ENCODE measurements around the gene MSI2.

Gene MSI2

DNA sequence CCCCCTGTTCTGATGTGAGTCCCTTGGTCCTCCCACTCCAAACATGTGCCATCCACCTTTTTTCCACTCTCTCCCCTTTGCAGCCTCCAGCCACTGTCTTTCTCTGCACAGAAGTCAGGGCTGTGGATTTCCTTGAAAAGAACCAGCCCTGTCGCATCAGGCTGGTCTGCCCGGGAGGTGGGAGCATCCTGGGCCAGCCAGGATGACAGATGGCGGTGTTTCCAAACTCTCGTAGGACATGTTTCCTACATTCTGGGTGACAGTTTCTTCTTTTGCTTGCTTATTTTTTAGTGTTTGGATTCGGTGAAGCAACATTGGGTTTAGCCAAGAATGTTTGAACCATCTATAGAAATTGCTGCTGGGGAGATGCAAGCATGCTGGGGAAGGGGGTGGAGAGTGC is 388.0 kb downstream of the MSI2 start:
- no peak for DNase-seq (ENCODE audit: low read depth)

DNA sequence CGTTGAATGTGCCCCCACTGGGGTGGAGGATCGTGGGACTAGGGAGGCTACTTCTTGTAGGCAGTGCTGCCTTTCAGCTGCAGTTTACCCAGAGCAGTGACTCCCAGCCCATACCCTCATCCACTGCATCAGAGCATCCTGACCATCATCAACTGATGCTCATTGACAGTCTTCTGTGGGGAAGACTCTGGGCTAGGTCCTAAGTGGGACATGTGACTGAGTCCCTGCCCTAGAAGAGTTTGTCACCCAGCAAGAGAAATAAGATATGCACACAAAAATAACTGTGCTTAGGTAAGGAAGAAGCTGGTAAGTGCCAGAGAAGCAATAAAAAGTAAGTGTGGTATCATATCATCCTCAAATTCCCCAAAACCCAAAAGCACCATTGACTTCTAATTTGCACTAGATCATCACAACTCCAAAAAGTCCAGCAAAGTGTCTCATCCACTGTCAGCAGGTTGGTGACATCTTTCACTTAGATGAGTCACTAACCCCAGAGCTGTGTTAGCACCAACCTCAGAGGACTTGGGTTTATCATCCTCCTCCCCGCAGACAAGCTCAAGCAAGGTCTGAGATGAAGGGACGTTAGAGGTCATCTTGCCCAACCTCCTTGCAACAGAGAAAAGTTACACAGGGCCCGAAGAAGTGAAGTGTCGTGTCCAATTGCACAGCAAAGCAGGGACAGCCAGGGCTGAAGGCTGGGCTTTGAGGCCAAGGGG is 389.8 kb downstream of the MSI2 start:
- DNase-seq (ENCODE audit: low read depth), result no peak

GRCh38 chr17:57648720-57649119 is 392.4 kb downstream of the MSI2 start:
- DNase-seq (ENCODE audit: low read depth), result no peak

- DNase-seq (ENCODE audit: low read depth), result no peak
Observed at GRCh38 chr17:57649191-57649590, 392.9 kb downstream of the MSI2 start.

DNA sequence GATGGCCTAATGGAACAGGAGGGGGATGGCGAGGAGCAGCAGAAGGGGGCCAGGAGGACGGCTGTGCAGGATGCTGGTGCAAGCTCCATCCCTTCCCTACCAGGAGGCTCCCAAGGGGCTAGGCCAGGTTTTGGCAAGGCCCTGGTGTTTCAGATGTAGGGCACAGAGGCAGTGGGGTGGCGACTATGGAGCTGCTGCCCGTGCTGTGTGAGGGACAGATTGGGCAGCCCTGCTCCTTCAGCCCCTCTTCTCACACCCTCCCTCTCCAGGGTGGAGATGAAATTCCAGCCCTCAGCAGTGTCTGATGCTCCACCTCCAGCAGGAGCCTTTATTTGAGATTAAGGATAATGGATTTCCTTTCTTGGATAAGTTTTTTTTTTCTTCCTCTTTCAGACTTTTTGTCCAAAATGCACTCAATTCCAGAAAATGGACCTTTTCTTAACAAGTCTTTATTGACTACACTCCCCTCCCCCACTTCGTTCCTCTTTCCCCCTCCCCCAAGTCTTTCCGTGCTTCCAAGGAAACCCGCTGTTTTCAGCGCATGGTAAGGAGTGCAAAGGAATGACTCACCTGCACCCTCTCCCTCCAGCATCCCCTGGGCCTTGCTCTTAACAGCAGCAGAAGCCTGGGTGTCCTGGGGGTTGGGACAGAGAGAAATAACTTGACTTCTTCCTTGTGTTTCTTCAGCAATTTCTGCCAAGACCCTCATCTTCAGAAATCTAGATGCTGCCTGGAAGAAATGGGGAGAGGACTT is 393.6 kb downstream of the MSI2 start:
- DNase-seq (ENCODE audit: low read depth), result no peak

GRCh38 chr17:57650548-57650947 is 394.2 kb downstream of the MSI2 start:
- DNase-seq (ENCODE audit: low read depth), result no peak

- DNase-seq (ENCODE audit: low read depth), result no peak
Observed at GRCh38 chr17:57651451-57651850, 395.1 kb downstream of the MSI2 start.

DNA sequence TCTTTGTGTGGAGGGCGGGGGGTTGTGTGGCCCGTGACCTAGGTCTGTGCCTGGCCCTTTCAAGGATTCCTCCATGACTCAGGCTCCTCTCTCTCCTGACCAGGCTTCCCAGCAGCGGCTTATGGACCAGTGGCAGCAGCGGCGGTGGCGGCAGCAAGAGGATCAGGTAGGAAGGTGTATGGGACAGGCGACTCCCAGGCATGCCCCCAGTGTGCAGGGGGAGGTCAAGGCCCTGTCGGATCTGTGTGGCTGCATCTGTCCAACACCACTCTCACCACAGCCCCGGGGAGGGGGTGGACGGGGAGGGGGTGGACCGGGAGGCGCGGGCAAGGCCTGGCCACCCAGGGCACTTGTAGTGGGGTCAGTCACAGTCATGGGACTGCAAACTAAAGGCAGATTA is 395.7 kb downstream of the MSI2 start:
- no peak for DNase-seq (ENCODE audit: low read depth)

DNA sequence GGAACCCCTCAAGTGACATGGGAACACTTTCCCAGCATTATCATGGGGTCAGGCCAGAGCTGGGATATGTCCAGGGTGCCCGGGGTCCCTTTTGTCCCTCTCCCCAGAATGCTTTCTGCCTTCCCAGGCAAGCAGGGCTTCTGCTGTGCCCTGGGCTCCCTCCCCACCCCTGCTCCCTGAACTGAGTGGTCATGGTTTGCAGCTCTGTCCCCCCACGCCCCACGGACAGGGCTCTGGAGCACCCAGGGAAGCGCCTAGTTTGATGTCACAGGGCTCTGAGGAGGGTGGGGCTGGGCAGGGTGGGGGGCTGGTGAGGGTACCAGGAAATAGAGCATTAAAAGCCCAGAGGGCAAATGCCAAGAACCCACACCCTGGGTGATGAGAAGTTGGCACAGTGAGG is 396.5 kb downstream of the MSI2 start:
- DNase-seq (ENCODE audit: low read depth), result no peak

DNA sequence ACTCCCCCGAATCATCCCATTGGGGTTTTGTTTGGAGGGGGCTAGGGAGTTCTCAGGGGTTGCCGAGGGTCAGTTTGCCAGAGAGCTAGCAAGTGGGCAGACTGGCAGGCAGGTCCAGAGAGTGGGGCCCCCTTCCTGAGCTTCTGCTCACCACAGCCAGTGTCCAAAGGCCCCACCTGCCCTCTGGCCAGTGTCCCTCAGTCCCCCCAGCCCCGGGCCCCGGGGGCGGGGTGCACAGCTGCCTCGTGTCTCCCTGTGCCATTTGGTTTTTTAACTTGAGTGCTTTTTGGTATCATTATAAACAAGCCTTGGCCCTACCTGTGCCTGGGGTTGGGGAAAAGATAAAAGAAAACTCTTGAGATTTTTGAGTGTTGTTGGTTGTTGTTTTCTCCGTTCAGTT is 397.0 kb downstream of the MSI2 start:
- no peak for DNase-seq (ENCODE audit: low read depth)

DNA sequence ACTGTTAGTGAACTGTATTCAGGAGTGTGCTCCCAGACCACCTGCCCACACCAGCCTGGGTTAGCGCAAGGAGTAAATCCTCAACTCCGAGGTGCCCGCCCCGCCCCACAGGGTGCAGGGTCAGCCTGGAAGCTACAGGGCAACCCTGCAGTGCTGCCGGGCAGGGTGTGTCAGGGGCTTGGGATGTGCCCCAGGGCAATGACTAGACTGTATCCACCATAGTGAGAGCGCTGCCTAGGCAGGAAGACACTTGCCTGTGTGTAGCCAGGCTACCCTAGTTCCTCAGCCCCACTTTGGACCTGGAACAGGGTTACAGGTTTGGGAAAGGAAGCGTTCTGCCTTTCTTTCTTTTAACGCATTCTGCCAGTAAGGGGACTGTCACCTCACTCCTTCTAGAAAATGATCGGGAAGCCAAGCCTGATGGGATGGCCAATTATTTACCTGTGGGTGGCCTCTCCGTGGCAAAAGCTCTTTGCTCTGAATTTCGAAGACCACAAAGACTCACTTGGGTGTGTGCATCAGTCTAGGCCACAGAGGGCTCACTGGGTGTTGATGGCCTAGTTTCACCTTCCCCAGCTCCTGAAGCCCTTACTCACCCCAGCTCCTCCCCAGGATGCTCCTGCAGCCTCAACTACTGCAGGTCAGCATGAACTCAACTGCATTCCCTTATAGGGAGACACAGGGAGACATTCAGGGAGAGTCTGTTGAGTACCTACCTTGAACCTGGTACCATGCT is 397.9 kb downstream of the MSI2 start:
- no peak for DNase-seq (ENCODE audit: low read depth)

DNA sequence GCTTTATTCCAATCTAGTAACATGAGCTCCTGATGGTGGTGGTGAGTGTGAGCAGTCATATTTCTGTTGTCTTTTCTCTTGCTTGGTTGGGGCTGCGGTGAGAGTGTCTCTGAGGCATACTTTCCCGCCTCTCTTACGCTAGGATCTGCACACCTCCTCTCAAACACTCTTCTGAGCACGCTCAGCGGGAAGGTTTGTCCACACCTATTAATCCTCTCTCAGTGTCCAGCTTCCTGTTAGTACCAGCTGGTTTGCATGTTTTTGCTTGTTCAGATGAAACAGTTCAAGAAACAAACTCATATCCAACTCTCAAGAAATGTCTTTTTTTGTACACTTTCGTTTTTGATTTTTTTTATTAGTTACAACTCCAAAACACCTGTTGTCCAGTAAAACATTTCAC is 399.2 kb downstream of the MSI2 start:
- no peak for DNase-seq (ENCODE audit: low read depth)

DNA sequence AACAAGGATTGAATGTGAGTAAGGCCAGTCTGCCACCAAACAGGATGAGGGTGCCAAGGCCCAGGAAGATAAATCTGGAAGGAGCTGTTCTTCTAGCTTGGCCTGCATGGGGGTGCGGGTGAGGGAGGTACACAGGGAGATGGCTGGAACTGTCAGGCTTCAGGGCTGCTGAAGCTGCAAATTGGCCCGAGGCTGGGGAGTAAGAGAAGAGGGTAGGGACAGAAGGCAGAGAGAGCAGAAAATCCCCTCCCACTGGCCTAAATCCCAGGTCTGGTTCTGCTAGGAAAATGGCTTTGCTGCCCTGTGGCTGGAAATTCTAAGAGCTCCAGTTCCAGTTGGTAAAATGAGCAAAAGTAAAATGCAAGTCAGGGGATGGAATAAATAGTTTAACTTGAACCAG is 400.9 kb downstream of the MSI2 start:
- DNase-seq (ENCODE audit: low read depth), result no peak

DNA sequence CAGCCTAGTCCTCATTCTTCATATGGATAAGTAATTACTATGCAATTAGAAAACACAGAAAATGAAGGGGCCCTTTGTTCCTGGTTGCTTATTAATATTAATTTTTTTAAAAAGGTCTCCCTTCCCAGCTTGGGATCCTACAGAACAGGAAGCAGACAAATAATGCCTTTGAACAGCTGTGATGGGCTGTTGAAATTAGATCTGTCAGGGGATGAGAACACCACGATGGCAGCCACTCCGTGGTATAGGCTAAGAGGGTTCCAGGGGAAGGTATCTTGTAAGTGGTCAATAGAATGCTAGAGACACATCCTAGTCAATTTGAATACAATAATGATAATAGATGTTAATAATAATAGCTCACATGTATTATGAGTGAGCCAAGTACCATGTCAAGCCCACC is 405.7 kb downstream of the MSI2 start:
- no peak for DNase-seq (ENCODE audit: low read depth)

- no peak for DNase-seq (ENCODE audit: low read depth)
Observed at GRCh38 chr17:57662644-57663308, 406.5 kb downstream of the MSI2 start.

GRCh38 chr17:57663326-57664070 is 407.2 kb downstream of the MSI2 start:
- no peak for DNase-seq (ENCODE audit: low read depth)

- DNase-seq (ENCODE audit: low read depth), result no peak
Observed at GRCh38 chr17:57665128-57665527, 408.8 kb downstream of the MSI2 start.

DNA sequence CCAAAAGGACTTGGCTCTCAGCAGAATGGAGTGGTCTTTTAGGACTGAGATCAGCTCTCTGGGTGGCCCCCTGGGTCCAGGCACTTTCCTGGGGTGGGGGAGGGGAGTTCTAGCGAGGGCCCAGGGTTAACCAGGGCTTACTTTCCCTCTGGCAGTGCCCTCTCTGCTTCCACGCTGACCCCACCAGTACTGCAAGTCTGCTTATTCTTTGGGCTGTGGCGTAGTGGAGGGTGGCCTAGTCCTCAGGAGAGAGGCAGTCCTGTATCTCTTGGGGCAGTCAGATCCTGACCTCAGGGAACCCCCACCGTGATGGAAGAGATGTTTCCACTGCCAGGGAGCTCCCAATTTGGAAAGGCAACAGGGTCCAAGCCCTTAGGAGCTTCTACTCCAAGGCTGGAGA is 409.4 kb downstream of the MSI2 start:
- DNase-seq (ENCODE audit: low read depth), result no peak

DNA sequence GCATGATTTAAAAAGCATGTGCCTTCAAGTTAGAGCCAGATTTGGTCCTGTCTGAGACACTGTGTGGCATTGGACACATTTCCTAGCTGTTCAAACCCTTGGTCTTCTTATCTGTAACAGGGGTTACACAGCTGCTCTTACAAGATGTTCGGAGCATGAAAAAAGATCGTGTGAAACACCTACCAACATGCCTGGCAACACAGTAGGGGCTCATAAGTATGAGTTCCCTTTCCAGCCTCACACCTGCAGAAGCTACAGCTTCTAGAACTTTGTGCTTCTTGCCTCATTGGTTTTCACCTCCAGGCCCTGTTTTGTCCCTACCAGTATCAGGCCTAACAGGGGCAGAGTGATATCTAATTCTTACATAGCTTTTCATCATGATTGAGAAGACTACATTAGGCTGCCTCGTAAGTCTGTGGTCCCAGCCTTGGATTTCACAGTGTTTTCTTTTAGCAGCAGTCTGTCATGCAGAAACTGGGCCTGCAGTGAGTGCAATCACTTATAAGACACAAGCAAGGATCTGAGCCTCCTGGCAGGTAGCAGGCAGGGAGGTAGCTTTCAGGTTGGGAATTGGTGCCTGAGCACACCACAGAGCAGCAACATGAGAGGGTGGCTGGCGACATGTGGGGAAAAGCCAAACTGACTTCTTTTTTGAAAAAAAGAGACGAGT is 410.0 kb downstream of the MSI2 start:
- no peak for DNase-seq (ENCODE audit: low read depth)

GRCh38 chr17:57666946-57667345 is 410.6 kb downstream of the MSI2 start:
- no peak for DNase-seq (ENCODE audit: low read depth)

- no peak for DNase-seq (ENCODE audit: low read depth)
Observed at GRCh38 chr17:57667461-57667923, 411.2 kb downstream of the MSI2 start.
